Myocyte (in vitro differentiated cells): ENCODE results near the gene ART1. TPM values are rescaled to one million over a fixed set of nuclear protein-coding genes. Genes with fewer than 3 reads are reported as not detected.
A peak's percentile ranks its signal among the peaks of the same experiment; 100 is the strongest.

Source experiments
- DNase-seq: peaks from one replicate; pipeline ENCODE4 v3.0.0-alpha.2; 2012; ENCODE audit warnings: low read depth
- total RNA-seq: library from RNA; depleted of rRNA; stranded (reverse); fragments of >200 nt; gene quantifications from 2 replicates; pipeline ENCODE4 v1.2.3, GENCODE V29; 2014

The ART1 gene
- total RNA-seq, 1 donor from 2014 or later, result 2.4 TPM

- no peak for DNase-seq
Measured at GRCh38 chr11:3665336-3666022, 20.6 kb downstream of the ART1 start.

DNA sequence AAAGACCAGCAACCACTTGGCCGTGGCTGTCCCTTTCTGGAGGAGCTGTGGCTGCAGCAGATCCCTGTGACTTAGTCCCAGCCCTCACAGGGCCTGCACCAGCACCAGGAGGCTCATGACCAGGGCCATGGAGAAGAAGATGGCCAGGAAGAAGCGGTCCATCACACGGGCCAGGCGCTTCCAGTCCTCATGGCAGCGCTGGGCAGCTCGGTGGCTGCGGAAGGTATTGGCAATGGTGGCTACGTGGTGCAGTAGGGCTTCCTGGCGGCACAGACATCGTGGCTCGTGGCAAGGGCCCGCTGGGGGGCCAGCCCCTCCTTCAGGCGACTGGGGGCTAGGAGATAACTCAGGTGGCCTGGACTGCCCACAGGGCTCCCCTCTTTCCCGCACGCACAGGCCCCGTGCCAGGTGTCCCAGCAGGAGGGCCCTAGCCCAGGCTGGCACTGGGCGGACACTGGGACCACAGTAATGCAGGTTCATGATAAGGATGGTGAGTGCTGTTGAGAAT lies 21.1 kb downstream of the ART1 start:
- no peak for DNase-seq

GRCh38 chr11:3667149-3668035 lies 22.5 kb downstream of the ART1 start:
- no peak for DNase-seq

- no peak for DNase-seq
Measured at GRCh38 chr11:3669128-3669527, 24.2 kb downstream of the ART1 start.

GRCh38 chr11:3669742-3670183 lies 24.8 kb downstream of the ART1 start:
- no peak for DNase-seq

- DNase-seq, result no peak
Measured at GRCh38 chr11:3671334-3672254, 26.7 kb downstream of the ART1 start, which contains the start of gene CHRNA10. Gene CHRNA10 (minus strand): TSS chr11:3671384. CDS start chr11:3671312, 72 bp downstream.

- DNase-seq, result no peak
Measured at GRCh38 chr11:3674189-3674588, 29.3 kb downstream of the ART1 start.

GRCh38 chr11:3675971-3676370 lies 31.0 kb downstream of the ART1 start:
- no peak for DNase-seq

DNA sequence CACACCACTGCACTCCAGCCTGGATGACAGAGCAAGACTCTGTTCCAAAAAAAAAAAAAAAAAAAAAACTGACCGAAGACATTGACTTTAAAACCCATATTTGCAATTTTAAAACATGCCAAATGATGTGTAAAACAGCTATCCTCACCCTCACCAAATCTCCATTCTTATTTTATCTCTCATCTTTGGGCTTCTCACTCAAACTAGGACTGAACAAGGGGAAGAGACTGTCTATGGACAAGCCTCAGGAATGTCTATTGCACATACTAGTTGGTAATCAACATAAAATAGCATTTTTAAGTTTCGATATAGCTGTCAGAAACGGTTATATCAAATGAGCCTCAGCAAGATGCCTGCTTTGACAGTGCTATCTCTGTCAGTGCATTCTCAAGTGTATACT lies 34.1 kb downstream of the ART1 start:
- no peak for DNase-seq

DNA sequence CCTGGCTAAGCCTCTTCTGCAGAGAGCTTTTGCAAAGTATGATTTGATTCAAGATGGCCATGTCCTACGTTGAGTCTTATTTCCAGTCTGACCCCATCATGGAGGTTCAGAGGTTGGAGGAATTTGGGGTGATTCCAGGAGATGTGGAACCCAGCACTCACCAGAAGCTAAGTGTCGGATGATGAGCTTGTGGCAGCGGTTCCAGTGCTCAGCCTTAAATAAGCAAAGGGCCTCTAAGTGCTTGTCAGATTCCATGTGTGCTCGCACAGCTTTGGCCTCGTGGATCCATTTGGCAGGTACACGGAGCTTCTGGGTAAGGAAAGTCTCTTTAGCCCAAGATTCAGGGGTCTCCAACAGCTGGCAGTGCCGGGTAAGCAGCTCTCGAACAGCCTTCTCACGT lies 38.1 kb downstream of the ART1 start:
- DNase-seq, result no peak

DNA sequence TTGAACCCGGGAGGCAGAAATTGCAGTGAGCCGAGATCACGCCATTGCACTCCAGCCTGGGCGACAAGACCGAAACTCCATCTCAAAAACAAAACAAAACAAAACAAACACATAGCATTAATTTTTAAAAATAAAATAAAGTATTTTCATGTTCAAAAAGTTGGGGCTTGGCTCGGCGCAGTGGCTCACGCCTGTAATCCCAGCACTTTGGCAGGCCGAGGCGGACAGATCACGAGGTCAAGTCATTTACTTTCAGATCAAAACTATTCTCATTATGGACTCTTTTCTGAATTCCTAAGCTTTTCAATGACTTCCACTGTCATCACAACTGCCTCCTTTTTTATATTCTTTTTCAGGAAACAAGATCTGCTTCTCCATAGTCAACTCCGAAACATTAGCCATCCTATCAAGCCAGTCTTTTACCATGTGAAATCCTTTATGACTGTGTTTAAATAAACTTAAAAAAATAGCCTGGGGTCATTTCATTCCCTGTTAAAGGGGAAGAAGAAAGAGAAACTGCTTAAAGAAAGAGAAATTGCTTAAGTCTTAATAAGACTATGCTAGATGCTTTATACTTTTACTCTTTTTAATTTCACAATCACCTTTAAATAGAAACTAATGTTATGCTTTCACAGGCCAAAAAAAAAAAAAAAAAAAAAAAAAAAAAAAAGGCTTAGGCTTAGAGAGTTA lies 39.3 kb downstream of the ART1 start:
- no peak for DNase-seq

- no peak for DNase-seq
Measured at GRCh38 chr11:3684819-3685172, 39.9 kb downstream of the ART1 start.

- DNase-seq, result no peak
Measured at GRCh38 chr11:3685923-3686322, 41.0 kb downstream of the ART1 start.

GRCh38 chr11:3686751-3687150 lies 41.8 kb downstream of the ART1 start:
- peak; percentile 13 for DNase-seq

- DNase-seq, result no peak
Measured at GRCh38 chr11:3700410-3700809, 55.5 kb downstream of the ART1 start.

DNA sequence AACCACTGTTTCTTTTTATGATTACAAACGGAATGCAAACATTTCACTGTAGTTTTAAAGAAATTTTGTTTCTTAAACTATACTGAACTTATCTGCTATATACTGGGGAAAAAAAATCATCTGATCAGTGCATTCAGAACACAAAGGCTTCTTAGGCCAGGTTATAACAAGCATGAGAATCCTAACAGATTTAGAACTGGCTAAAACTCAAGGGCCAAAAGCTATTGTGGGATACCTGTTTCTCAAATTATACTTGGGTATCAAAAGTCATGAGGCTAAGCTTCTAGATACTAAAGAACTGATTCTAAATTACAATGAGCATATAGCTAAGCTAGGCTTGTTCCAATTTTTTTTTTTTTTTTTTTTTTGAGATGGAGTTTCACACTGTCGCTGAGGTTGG lies 56.0 kb downstream of the ART1 start:
- DNase-seq, result no peak

- DNase-seq, result no peak
Measured at GRCh38 chr11:3703383-3703782, 58.5 kb downstream of the ART1 start.

- no peak for DNase-seq
Measured at GRCh38 chr11:3707176-3707575, 62.2 kb downstream of the ART1 start.

GRCh38 chr11:3709977-3710376 lies 65.0 kb downstream of the ART1 start:
- DNase-seq, result peak; percentile 14

DNA sequence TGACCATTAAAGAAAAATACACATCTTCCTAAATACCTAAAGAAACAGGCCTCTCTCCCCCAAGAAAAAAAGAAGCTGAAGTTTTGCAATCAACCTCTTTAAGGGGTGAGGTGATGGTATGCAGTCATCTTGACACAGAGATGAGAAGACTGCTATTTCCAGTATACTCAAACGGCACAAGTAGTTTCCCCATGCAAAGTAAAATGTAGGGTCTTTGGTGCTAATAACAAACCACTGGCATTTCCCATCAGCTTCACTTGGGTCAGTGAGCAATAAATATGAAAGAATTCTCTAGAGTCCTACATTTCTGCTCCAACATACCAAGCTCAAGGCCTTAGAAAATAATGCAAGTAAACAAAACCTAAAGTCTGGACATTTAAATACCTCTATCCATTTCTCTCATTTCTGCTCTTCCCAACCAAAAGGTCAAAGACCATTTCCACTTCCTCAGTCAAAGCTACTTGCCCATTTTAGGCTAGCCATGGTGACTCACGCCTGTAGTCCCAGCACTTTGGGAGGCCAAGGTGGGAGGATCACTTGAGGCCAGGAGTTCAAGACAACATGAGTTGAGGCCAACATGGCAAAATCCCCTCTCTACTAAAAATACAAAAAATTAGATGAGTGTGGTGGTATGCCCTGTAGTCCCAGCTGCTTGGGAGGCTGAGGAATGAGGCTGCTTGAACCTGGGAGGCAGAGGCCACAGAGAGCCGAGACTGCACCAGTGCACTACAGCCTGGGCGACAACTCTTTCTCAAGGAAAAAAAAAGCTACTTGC lies 65.7 kb downstream of the ART1 start:
- DNase-seq, result no peak
